Measurements from ENCODE around the gene ANGPT4.
"Not testable (repeated sequence)": the region's sequence is repeated elsewhere in the genome, so short reads cannot be mapped to it uniquely, and the experiment has no call there.

Gene ANGPT4

GRCh38 chr20:871436-871835 lies 44.7 kb downstream of the ANGPT4 start:
- DNase-seq: no peak

DNA sequence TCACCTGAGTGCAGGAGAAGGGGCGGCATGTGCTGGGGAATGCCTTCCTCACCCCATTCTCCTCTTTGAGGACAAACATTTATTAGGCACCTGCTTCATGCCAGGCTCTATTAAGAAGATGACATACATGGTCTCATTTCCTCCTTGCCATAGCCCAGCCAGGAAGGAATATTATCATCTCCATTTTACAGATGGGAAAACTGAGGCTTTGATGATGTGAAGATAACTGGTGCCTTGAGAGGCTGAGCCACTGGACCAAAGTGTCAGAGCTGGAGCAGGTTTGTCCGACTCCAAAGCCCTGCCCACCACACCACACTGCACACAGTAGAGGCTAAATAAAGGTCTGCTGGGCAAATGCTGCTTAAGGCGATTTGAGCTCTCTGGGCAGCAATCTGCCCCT lies 45.4 kb downstream of the ANGPT4 start:
- DNase-seq: no peak

DNA sequence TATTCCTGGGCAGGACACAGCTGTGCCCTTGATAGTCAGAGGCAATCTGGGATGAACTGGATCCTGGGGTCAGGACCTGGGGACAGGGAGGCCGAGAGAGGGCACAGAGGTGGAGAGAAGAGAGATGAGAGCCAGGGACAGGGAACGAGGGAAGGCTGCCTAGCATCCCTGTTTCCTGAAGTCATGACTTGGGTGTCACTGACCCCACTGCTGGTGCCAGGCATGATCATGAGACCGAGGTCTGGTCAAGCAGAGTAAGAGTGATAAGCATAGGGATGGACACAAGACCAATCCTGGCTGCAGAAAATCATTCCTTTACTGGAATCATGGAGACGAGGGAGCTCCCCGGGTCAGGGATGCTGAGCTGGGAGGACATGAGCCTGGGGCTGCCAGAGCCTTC lies 46.5 kb downstream of the ANGPT4 start:
- DNase-seq: no peak

GRCh38 chr20:868279-868678 lies 47.9 kb downstream of the ANGPT4 start:
- no peak for DNase-seq

DNA sequence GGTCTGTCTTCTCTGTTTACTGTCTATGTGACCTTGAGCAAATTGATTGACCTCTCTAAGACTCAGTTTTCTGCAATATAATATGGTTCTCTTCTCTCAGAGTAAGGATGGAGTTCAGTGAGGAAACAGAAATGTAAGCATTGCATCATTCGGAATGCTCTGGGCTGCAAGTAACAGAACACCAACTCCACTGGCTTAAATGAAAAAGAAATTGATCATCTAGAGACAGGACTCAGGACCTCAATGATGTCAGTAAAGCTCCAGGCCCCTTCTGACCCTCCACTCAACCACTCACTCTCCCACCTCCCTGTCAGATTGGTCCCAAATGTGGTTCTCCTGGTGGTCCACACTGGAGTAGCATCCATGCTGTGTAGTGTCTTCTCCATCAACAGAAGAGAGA lies 50.7 kb downstream of the ANGPT4 start:
- DNase-seq: no peak

GRCh38 chr20:860891-861290 lies 55.2 kb downstream of the ANGPT4 start:
- DNase-seq: no peak

- DNase-seq: no peak
These were observed 56.3 kb downstream of the ANGPT4 start for GRCh38 chr20:859751-860231.

DNA sequence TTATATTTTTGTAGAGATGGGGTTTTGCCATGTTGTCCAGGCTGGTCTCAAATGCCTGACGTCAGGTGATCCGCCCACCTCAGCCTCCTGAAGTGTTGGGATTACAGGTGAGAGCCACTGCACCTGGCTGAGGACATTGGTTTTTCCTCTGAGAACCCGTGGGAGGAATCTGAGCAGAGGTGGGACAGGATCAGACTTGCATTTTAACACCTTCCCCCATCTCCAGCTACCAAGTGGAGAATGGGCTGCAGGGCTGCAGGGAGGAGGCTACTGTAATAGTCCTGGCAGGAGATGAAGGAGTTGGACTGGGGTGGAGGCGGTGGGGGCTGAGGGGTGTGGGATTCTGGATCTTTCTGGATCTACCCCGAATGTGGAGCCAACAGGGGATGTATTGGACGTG lies 58.1 kb downstream of the ANGPT4 start:
- no peak for DNase-seq

- peak in 2 of 4 experiments; percentile 8 to 16 for DNase-seq
These were observed 59.8 kb downstream of the ANGPT4 start for GRCh38 chr20:856361-856775.

DNA sequence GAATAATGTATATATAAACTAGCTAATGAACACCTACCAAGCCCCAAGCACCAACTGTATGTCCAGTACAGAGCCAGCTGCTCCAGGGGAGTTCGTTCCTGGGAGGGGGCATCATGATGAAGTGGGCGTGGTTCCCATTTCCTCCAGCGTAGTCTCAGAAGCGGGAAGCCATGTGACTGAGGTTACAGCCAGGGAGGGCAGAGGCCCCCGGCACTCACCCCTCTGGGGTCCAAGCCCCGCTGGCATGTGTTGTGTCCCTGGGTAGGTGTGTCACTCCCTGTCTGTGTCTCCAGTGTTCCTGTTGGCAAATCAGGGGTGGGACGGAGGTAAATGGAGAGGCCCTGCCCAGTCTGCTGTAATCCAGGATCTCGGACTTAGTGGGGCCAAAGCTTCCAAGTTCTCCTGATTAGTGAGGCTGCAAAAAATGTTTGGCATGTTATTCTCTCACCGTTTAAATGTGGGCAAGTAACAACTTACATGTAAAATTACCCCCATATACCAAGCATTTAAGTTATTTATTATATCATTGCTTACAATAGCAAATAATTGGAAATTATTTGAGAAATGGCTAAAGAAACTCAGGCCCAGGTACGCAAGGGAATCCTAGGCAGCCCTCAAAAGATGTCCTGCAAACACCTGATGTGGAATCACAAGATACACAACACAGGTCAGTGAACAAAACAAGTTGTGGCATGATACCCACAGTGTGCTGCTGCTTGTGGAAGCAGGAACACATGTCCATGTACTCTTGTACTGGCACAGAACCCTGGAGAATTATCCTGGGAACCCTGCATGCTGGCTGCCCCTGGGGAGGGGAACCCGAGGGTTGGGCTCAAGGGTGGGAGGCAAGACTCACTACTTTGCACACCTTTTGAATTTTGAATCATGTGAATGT lies 60.4 kb downstream of the ANGPT4 start:
- no peak for DNase-seq

GRCh38 chr20:854601-855000 lies 61.5 kb downstream of the ANGPT4 start:
- no peak for DNase-seq

- no peak for DNase-seq
These were observed 62.6 kb downstream of the ANGPT4 start for GRCh38 chr20:853406-853996.

- not testable (repeated sequence) for DNase-seq
These were observed 67.4 kb downstream of the ANGPT4 start for GRCh38 chr20:848731-849130.

DNA sequence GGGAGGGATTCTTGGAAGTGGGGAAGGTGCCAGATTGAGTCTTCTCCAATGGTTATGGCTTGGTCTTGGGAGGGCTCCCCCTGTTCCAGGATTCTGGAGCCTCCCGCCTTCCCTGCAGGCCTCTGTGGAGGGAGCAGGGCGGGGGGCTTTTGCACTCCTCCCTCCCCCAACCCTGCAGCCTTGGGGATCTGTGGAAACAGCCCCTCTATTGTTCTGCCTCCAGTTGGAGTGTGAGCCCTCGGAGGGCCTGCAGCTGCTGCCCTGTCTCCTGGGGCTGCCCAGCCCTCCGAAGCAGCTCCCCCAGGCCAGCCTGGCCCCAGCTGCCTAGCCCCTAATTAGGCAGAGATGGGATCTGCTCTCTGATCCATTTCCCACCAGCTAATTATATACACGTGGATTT lies 67.9 kb downstream of the ANGPT4 start:
- no peak for DNase-seq

DNA sequence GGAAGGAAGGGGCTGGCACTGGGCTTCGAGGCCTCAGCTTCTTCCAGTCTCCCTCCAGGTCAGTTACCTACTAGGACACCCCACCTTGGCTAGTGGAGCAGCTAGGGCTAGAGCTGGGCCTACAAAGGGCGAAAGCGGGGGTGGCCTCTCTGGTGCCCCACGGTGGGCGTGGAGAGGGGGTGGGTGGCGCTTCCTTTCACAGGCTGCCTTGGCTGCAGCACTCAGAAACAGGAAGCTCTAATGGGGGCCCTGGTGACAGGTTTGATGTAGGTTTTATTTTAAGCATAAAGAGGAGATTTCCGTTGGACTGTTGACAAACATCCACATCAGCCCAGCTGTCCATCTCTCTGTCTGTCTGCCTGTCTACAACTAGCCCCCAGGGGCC lies 69.2 kb downstream of the ANGPT4 start:
- peak in 3 of 4 experiments; percentile 16 to 37 (median 36) for DNase-seq

- DNase-seq: no peak
These were observed 69.9 kb downstream of the ANGPT4 start for GRCh38 chr20:845941-846893.

DNA sequence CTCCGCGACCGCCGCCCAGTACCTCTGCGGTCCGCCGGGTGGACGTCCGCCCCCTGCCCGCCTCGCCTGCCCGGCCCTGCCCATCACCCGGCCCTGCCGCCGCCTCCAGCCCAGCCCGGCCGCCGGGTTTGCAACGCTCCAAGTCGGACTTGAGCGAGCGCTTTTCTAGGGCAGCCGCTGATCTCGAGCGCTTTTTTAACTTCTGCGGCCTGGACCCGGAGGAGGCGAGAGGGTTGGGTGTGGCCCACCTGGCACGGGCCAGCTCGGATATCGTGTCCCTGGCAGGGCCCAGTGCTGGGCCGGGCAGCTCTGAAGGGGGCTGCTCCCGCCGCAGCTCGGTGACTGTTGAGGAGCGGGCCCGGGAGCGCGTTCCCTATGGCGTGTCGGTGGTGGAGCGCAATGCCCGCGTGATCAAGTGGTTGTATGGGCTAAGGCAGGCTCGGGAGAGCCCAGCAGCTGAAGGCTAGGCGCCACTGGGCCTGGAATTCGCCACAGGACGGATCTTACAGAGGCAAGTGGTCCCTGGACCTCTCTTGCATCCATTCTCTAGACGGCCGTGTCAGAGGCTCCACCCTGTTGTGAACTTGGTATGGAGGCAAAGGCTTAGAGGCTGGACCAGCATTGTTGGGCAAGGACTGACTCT lies 70.8 kb downstream of the ANGPT4 start:
- DNase-seq: no peak

DNA sequence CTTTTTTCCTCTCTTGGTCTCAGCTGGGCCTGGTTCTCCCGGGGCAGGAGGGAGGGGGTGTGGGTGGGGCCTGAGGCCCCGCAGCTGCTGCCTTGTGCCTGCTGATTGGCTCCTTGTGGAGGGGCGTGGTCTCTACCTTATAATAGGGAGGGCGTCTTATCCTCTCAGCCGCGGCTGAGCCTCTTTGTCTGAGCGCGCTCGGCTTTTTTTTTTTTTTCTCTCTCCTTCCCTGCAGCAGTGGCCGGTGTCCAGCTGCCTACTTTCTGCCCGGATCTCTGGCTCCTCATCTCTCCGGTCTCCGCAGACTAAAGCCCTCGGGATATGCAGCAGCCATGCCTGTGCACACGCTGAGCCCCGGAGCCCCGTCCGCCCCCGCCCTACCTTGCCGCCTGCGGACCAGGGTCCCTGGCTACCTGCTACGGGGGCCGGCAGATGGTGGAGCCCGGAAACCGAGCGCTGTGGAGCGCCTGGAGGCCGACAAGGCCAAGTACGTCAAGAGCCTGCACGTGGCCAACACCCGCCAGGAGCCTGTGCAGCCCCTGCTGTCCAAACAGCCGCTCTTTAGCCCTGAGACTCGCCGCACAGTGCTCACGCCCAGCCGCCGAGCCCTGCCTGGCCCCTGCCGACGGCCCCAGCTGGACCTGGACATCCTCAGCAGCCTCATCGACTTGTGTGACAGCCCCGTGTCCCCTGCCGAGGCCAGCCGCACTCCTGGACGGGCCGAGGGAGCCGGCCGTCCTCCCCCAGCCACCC lies 71.5 kb downstream of the ANGPT4 start:
- DNase-seq: peak; percentile 50 to 82 (median 70)

DNA sequence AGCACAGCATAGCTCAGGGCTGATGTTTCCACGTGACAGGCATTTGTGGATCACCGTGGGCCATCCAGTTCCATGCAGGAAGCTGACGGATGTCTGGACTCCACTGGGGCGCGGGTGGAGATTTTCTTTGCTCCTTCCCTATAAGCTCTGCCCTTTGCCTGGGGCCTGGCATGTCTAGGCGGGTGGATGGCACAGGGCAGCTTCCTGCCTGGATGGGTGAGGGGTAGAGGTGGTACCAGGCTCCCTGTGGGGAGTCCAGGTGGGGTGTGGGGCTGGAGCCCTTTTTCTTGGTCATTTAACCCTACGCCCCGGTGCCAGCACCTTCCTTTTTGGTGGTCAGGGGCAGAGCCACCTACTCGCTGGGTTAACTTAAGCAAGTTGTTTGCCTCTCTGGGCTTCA lies 72.2 kb downstream of the ANGPT4 start:
- DNase-seq: no peak

DNA sequence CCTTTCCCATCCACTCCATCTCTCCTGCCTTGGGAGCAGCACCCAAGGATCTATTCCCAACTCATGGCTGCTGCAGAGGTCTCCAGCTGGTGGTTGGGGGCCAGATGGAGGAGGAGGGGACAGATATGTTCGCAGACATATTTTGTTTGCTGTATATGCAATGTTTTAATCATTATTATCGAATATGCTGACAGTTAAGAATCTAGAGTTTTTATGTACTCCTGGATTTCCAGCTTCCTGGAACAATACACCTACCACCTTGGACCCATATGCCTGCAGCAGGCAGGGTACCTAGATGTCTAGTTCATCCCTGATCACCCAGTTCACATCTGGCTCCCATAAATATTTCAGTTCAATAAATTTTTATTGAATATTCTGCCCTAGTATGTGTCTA lies 73.6 kb downstream of the ANGPT4 start:
- no peak for DNase-seq

DNA sequence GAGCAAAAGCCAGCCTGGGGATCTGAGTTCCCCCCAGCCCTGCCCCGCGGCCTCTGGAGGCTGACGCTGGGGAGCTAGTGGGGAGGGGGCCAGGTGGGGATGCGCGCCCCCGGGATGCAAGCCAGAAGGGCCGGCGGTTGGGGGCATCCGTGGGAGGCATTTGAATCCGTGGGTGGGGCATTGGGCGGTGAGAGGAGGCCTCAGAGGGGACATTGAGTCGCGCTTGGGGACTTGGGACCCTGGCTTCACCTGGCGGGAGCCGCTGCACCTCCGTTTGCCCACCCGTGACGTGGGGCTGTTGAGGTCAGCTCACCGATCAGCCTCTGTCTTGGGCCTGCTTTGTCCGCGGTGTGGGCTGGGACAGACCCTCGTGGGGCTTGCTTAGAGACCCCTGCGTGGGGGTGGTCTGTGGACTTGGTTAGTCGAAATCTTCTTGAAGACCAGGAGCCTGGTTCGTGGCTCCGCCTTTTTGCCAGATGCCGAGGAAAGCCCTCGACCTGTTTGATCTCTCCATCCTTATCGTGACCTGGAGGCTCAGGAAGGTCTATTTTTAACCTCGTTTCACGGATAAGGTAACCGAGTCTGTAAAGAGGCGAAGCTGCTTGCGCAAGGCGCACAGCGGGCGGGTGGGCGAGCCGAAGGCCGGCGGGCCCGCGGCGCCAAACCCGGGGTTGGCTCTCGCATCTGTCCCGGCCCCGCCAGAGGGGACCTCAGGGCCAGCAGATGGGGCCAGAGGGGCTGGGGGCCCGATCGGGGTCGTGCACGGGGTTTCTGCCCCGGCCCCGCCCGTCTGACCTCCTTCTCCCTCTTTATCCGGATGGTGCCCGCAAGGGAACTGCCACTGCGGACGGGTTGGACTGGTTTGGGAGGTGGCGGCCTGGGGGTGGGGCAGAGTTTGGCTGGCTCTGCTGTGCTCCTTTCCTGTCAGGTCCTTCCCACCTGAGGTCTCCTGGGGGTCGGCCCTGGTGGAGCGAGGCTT lies 74.3 kb downstream of the ANGPT4 start:
- DNase-seq: no peak

All from activated CD4-positive, CD25-positive, alpha-beta regulatory T cell (primary cell).